K562 (cell line): Measurements from ENCODE around the gene RETREG2. TPM values are rescaled to one million over a fixed set of nuclear protein-coding genes. Genes with fewer than 3 reads are reported as not detected.

Experiments
- FOXA3 ChIP-seq, 2 experiments: fragments of 450-650 bp in 1 of 2; sonication (generic) in 1 of 2; formaldehyde crosslinking; IDR thresholded peaks in 1 of 2; conservative IDR thresholded peaks in 1 of 2; 2 replicates each; pipeline versions ENCODE4 v1.4.0 to v1.8.0; 2020 to 2022; ENCODE audit warnings: mild to moderate bottlenecking in 2 of 2, missing genetic modification reagents in 1 of 2
- HBP1 ChIP-seq: fragments of 450-650 bp; formaldehyde crosslinking; IDR thresholded peaks from 2 replicates; pipeline ENCODE4 v1.4.0; 2022; ENCODE audit warnings: missing genetic modification characterization
- POLR2A ChIP-seq: fragments of 450-650 bp; conservative IDR thresholded peaks from 2 replicates; pipeline ENCODE4 v1.6.1; 2016
- POLR2H ChIP-seq: IDR thresholded peaks from 2 replicates; pipeline ENCODE4 v1.6.1; 2016; ENCODE audit warnings: missing genetic modification characterization, low read depth, mild to moderate bottlenecking, control low read depth, missing compliant biosample characterization, moderate library complexity
- REST ChIP-seq, 2 experiments: fragments of 450-650 bp; formaldehyde crosslinking in 1 of 2; IDR thresholded peaks; 2 replicates each; pipeline versions ENCODE4 v1.4.0 to v1.6.1; 2014 to 2020; ENCODE audit warnings: mild to moderate bottlenecking in 2 of 2, borderline replicate concordance in 1 of 2, low read depth in 1 of 2
- SMARCB1 ChIP-seq: IDR thresholded peaks from 2 replicates; pipeline ENCODE4 v1.6.1; 2011; ENCODE audit warnings: improper control_type of control experiment, low read depth; ENCODE audit not compliant: insufficient read length
- polyA plus RNA-seq, 8 experiments: library from polyadenylated mRNA; depleted of rRNA in 4 of 8; stranded (reverse) in 5 of 8; unstranded in 3 of 8; fragments of >200 nt; fragmentation: Nextera tagmentation in 2 of 8; fragmentation: Illumina TruSeq in 1 of 8; extraction: Ambion mirVana in 2 of 8; extraction: Trizol in 1 of 8; gene quantifications; 2 replicates each; pipeline versions ENCODE4 v1.2.1 to v1.2.3, GENCODE V29; 2011 to 2014; ENCODE audit warnings: inconsistent platforms in 1 of 8, missing spikeins in 1 of 8
- total RNA-seq, 7 experiments: library from RNA; depleted of rRNA in 6 of 7; stranded (reverse); fragments of >200 nt in 6 of 7; fragmentation: Illumina TruSeq in 2 of 7; extraction: Trizol in 2 of 7; gene quantifications; 2 replicates each; pipeline versions ENCODE4 v1.2.1 to v1.2.3, GENCODE V29; 2011 to 2021; ENCODE audit warnings: low replicate concordance in 1 of 7
- TF ChIP-seq, protein P1 (sequence below): sonication (generic); formaldehyde crosslinking; IDR thresholded peaks from 2 replicates; pipeline ENCODE4 v1.5.0; 2020; ENCODE audit warnings: missing genetic modification reagents
- TF ChIP-seq, protein P2 (sequence below): fragments of 250-450 bp; sonication (Bioruptor Pico); IDR thresholded peaks from 2 replicates; pipeline ENCODE4 v1.6.1; 2021; ENCODE audit warnings: mild to moderate bottlenecking
- TF ChIP-seq, protein P3 (sequence below), 2 experiments: fragments of 450-650 bp in 1 of 2; sonication (generic) in 1 of 2; formaldehyde crosslinking in 1 of 2; IDR thresholded peaks in 1 of 2; conservative IDR thresholded peaks in 1 of 2; 2 replicates each; pipeline versions ENCODE4 v1.6.1 to v1.8.1; 2016 to 2023; ENCODE audit warnings: mild to moderate bottlenecking in 2 of 2, moderate library complexity in 2 of 2, inconsistent platforms in 1 of 2, missing genetic modification reagents in 1 of 2
- TF ChIP-seq, protein P4 (sequence below), 2 experiments: IDR thresholded peaks; 2 replicates each; pipeline ENCODE4 v1.6.1; 2011; ENCODE audit warnings: borderline replicate concordance in 1 of 2, control low read depth in 1 of 2, low read depth in 1 of 2, low read length in 1 of 2, mild to moderate bottlenecking in 1 of 2, mixed read lengths in 1 of 2, moderate library complexity in 1 of 2; ENCODE audit not compliant: insufficient read depth in 1 of 2, insufficient read length in 1 of 2, poor library complexity in 1 of 2, severe bottlenecking in 1 of 2; ENCODE audit errors: extremely low read depth in 1 of 2

RETREG2 gene
- total and polyA plus RNA-seq, 9 of the 15 experiments (the other 6 are each of a cell fraction or from before 2014, with no cell fraction given) = 4.9 to 40.1 (median 19.2) TPM

GRCh38 chr2:219177552-219178376 lies at the start of gene RETREG2 (continued):
- no peak for TF ChIP-seq SMARCB1
- TF ChIP-seq, protein P1, sequence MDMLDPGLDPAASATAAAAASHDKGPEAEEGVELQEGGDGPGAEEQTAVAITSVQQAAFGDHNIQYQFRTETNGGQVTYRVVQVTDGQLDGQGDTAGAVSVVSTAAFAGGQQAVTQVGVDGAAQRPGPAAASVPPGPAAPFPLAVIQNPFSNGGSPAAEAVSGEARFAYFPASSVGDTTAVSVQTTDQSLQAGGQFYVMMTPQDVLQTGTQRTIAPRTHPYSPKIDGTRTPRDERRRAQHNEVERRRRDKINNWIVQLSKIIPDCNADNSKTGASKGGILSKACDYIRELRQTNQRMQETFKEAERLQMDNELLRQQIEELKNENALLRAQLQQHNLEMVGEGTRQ = peak; percentile 95
- TF ChIP-seq, protein P2, sequence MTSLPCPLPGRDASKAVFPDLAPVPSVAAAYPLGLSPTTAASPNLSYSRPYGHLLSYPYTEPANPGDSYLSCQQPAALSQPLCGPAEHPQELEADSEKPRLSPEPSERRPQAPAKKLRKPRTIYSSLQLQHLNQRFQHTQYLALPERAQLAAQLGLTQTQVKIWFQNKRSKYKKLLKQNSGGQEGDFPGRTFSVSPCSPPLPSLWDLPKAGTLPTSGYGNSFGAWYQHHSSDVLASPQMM (CRISPR knock-in tag) = no peak
- TF ChIP-seq, protein P3, sequence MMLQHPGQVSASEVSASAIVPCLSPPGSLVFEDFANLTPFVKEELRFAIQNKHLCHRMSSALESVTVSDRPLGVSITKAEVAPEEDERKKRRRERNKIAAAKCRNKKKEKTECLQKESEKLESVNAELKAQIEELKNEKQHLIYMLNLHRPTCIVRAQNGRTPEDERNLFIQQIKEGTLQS (IDR thresholded peaks at IDR 0.05) = peak; percentile 75; the same call in 1 of the 2 replicates
- TF ChIP-seq, protein P3 (CRISPR knock-in tag; conservative IDR thresholded peaks at IDR 0.05) = no peak
- TF ChIP-seq HBP1 (CRISPR knock-in tag) = peak; percentile 57; the same call in 1 of the 2 replicates
- TF ChIP-seq POLR2H (tag) = peak; percentile 65
- peak; percentile 82 for TF ChIP-seq POLR2A
- peak; percentile 93 for TF ChIP-seq REST (IDR thresholded peaks at IDR 0.05; ENCODE audit: borderline replicate concordance)
- TF ChIP-seq REST (CRISPR knock-in tag; IDR thresholded peaks at IDR 0.05; ENCODE audit: low read depth) = peak; percentile 53; the same call in 1 of the 2 replicates
- TF ChIP-seq FOXA3 (CRISPR knock-in tag; conservative IDR thresholded peaks at IDR 0.05 in 1 of 2, IDR thresholded peaks at IDR 0.05 in 1 of 2) = peak; percentile 78 to 92
- TF ChIP-seq, protein P4, sequence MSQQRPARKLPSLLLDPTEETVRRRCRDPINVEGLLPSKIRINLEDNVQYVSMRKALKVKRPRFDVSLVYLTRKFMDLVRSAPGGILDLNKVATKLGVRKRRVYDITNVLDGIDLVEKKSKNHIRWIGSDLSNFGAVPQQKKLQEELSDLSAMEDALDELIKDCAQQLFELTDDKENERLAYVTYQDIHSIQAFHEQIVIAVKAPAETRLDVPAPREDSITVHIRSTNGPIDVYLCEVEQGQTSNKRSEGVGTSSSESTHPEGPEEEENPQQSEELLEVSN (IDR thresholded peaks at IDR 0.05; ENCODE audit: borderline replicate concordance in 1 of 2, extremely low read depth in 1 of 2, insufficient read depth in 1 of 2, insufficient read length in 1 of 2, low read depth in 1 of 2, low read length in 1 of 2, poor library complexity in 1 of 2, severe bottlenecking in 1 of 2) = peak; percentile 38 to 67
